GM03348 (cell line): ENCODE data around the gene DNM1.

ENCODE experiments used
- DNase-seq: peaks from one replicate; pipeline ENCODE4 v3.0.0; 2012; ENCODE audit warnings: low spot score

Gene DNM1

GRCh38 chr9:128205296-128205944 lies 2.2 kb downstream of the DNM1 start:
- no peak for DNase-seq

DNA sequence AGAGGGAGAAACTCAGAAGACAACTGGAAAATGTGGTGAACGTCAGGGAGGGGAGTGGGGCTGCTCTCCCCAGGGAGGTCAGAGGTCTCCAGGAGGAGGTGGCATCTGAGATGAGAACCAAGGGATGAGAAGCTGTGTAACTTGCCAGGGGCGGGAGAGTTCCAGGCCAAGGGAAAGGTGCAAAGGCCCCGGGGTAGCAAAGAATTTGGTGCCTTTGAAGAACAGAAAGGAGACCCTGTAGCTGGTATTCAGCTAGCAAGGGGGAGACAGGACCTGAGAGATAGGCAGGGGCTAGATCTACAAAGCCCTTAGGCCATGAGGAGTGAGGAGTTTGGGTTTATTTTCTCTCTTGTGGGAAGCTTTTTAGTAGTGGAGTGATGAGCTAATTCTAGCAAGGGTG lies 3.3 kb downstream of the DNM1 start:
- no peak for DNase-seq

- DNase-seq: no peak
These were observed 4.0 kb downstream of the DNM1 start for GRCh38 chr9:128206916-128207910.

- no peak for DNase-seq
These were observed 5.2 kb downstream of the DNM1 start for GRCh38 chr9:128208386-128208785.

GRCh38 chr9:128208946-128209669 lies 5.9 kb downstream of the DNM1 start:
- DNase-seq: no peak

DNA sequence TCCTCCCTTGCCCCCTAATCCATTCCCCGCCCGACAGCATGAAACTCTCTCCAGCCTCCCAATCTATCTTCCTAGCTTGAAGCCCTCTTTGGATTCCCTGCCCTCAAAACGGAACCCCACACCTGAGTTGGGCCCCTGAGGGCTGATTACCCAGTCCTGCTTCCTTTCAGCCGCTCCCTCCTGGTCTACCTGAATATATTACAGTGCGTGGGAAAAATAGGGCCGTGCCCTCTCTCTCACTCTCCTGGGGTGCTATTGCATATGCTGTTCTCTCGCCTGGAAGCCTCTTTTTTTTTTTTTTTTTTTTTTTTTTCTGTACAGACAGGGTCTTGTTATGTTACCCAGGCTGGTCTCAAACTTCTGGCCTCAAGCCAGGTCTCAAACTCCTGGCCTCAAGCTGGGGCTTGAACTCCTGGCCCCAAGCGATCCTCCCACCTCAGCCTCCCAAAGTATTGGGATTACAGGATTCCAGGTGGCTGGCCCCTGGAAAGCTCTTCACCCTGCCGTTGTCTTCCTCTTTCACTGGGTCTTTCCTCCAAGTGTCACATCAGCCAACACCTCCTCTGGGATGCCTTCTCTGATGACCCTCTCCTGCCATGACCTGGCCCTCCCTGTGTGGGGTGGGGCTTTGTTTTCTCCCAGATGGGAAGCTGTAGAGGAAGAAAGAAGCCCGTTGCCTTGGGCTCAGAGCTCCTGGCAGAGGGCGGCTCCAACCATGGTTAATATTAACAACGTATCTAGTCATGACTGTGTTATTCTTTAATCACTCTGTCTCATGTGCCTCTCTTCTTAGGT lies 8.2 kb downstream of the DNM1 start:
- no peak for DNase-seq

GRCh38 chr9:128211981-128212281 lies 8.8 kb downstream of the DNM1 start:
- DNase-seq: no peak

DNA sequence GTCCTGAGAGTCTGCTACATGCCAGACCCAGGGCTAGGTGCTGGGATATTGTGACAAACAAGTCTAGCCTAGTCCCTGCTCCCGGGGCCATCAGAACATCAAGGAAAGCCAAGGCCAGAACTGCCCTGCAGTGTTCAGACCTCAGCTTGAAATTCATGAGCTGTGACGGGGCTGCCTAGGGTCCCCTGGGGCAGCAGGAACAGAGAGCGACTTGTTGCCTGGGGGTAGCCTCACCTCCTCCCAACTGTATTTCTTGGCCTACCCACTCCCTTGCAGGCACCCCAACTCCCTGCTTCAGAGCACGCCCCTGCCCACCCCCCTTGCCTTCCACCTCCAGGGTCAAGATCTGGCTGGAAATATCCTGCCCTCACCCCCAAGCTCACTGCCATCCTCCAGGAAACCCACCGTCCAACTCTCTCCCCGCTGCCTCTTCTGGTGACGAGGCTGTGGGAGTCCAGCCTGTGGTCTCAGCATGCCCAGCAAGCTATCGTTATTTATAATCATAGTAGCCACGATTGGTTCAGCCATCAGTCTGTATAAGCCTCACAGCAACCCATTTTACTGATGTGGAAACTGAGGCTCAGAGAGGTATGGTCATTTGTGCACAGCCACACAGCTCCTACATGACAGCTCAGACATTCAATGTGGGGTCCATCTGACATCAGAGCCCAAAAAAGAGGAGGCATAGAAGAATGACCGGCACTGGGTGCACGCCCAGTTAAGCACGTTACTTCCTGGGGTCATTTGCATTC lies 10.7 kb downstream of the DNM1 start:
- DNase-seq: no peak

DNA sequence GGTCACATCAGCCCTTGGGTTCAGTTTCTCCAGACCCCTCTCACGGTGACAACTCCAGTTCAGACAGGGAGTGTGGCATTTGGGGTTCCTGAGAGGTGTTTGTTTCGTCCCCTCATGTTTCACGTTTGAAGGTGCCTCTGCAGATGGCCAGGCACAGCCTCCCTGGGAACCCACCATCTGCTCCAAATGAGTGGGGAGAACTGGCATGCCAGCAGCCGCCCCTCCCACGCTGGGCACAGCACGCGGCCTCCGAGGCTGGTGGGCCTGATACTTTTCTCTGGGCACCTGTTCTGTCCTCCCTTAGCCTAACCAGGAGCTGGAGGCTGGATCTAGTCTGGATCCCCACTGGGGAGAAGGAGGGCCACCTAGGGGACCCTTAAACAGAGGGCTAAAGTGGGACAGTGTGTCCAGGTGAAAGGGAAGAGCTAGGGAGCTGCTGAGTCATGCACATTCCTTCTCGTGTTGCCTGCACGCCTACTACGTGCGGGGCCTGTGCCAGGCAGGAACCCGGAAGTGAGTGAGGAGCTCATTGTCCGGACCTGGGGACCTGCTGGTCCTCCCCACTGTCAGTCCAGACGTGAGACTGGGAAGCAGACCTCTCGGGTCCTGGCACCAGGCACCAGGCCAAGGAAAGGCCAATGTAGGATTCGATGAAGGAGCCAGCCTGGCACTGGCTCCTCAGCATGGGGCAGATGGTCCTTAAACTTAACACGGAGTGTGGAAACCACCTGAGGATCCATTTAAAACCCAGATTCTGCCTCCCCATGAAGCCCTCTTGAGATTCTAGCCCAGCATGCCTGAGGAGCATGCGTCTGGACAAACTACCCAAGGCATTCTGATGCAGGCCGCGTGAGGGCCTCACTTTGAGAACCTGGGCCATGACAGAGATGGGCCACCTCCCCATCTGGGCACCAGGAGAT lies 11.7 kb downstream of the DNM1 start:
- peak; percentile 48 for DNase-seq

DNA sequence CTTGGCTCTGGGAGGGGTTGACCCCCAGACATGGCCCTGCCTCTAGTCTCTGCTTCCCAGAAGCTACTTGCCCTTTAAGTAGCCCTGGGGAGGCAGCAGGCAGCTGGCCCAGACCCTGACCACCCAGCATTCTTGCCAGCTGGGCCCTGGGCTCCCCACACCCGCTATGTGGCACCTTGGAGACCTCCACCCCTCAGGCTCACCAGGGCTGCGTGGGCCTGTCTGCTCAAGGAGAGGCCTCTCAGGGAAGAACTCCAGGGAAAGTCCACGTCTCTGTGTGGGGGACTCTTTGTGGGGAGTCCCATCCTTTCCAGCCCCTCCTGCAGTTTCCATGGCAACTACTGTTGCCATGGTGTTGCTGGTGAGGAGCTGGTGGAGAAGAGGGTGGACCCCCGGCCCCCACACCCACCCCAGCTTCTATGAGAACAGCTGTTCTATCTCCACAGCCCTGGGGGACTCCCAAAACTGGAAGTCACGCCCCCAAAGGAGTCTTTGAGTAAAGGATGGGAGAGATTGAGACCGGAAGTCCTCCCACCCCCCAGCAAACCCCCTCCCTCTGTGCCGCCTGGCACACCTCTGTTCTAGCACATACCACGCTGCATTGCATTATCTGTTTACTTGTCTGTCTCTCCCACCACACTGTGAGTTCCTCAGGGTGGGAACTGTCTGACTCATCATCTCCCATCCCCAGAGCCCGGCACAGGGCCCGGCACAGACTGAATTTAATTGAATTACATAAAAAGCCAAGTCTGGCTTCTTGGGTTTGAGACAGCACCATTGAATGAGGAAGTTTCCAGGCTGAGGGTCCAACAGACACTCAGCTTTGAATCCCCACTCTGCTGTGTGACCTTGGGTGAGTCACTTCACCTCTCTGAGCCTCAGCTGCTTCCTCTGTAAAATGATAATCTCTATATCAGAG lies 12.6 kb downstream of the DNM1 start:
- peak; percentile 68 for DNase-seq

- peak; percentile 40 for DNase-seq
These were observed 13.8 kb downstream of the DNM1 start for GRCh38 chr9:128216781-128217553.

DNA sequence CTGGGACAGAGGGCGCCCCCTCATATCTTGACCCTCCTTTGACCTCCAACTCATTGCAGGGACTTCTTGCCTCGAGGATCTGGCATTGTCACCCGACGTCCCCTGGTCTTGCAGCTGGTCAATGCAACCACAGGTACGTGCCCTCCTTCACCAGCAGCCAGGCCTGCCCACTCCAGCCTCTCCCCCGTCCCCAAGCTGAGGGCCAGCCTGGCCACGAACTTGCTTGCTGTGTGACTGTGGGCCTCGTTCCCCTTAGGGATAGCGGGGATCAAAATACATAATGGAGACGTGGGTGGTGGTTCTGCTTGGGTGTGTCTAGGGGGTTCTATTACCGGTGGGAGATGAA lies 15.0 kb downstream of the DNM1 start:
- no peak for DNase-seq

DNA sequence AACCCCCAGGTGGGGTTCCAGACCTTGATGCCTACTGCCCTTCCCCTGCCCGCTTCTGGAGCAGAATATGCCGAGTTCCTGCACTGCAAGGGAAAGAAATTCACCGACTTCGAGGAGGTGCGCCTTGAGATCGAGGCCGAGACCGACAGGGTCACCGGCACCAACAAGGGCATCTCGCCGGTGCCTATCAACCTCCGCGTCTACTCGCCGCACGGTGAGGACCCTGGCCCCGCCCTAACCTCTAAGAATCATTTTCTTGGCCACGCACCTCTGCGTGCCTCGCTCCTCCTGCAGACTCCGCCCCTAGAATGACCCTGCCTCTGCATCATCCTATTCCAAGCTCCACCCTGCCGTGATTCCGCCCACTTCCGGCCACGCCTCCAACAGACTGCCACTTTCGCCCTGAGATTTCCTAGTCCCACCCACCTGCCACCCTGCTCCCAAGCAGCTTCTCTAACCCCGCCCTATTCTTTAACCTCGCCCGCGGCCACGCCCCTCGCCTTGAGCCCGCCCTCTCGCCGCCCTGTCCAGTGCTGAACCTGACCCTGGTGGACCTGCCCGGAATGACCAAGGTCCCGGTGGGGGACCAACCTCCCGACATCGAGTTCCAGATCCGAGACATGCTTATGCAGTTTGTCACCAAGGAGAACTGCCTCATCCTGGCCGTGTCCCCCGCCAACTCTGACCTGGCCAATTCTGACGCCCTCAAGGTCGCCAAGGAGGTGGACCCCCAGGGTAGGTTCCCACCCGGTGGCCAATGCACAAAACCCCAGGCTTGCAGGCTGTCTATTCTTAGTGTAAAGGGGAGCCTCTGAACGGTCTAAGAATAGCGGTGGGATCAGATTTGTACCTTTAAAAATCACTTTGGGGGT lies 15.6 kb downstream of the DNM1 start:
- DNase-seq: peak; percentile 66

- no peak for DNase-seq
These were observed 16.7 kb downstream of the DNM1 start for GRCh38 chr9:128219831-128220230.

GRCh38 chr9:128222026-128222425 lies 18.8 kb downstream of the DNM1 start:
- no peak for DNase-seq

- no peak for DNase-seq
These were observed 19.9 kb downstream of the DNM1 start for GRCh38 chr9:128222880-128223670.

- no peak for DNase-seq
These were observed 21.7 kb downstream of the DNM1 start for GRCh38 chr9:128224877-128225276.
